ENCODE results near the gene KCNN3. TPM values are rescaled to one million over a fixed set of nuclear protein-coding genes. Genes with fewer than 3 reads are reported as not detected.
A peak's percentile ranks its signal among the peaks of the same experiment; 100 is the strongest.

Gene KCNN3
- total RNA-seq, 1 donor from 2014 or later: 4.3 TPM

DNA sequence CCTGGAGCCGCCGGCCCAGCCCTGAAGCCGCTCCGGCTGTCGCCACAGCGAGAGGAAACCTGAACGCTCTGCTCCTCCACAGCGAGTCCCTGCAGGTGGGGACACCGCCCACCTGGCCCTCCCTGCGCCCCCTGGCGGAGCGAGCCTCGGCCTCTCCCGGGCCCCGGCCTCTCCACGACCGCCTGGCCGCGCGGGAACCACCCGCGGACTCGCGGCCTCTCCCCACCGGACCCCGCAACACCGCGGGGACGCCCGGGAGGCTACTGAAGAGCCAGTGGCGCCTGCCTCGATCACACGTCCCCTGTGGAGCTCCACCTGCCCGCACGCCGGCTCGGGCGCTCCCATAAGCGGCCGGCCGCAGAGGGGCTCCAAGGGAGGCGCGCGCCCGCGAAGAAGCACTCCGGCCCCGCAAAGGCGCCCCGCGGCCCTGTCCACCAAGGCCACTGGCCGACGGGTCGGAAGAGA lies 109.6 kb downstream of the KCNN3 start:
- H3K9me3 Mint-ChIP-seq: no peaks in the 10 kb centered on the region
- Histone ChIP-seq H3K27me3 (peaks cover 44% of the 10 kb centered on the region), H3K9ac (no peak overlapping the region)

DNA sequence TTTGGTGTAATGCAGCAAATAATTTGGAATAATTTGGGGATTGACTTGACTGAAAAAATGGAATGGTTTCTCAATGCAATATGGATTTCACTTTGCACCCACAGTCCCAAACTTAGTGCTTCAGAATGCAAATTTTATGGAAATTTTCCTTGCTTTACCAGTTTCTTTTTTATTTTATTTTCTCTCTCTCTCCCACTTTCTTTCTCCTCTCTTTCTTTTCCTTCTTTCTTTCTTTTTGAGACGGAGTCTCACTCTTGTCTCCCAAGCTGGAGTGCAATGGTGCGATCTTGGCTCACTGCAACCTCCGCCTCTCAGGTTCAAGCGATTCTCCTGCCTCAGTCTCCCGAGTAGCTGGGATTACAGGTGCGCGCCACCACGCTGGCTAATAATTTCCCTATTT lies 110.3 kb downstream of the KCNN3 start:
- Mint-ChIP-seq H3K27ac (no peak overlapping the region), H3K4me1 (no peaks in the 10 kb centered on the region), H3K4me3 (no peak overlapping the region), H3K9me3 (no peaks in the 10 kb centered on the region), H3K36me3 (no peaks in the 10 kb centered on the region), H3K27me3 (ENCODE audit: insufficient read depth, low read depth) (peaks cover 10% of the 10 kb centered on the region)
- Histone ChIP-seq H4K20me1 (ENCODE audit: low read depth) (no peaks in the 10 kb centered on the region), H2AFZ (replicated peaks) (no peak overlapping the region), H3K79me2 (ENCODE audit: low read depth) (no peaks in the 10 kb centered on the region), H3K9ac (no peak overlapping the region), H3K27ac (no peak overlapping the region), H3K4me3 (no peak overlapping the region), H3K4me2 (no peak overlapping the region), H3K9me3 (ENCODE audit: low read depth) (no peaks in the 10 kb centered on the region), H3K36me3 (no peaks in the 10 kb centered on the region), H3F3A (ENCODE audit: low read depth) (no peaks in the 10 kb centered on the region), H3K4me1 (no peaks in the 10 kb centered on the region), H3K27me3 (peaks cover 44% of the 10 kb centered on the region)
- TF ChIP-seq, protein P1, sequence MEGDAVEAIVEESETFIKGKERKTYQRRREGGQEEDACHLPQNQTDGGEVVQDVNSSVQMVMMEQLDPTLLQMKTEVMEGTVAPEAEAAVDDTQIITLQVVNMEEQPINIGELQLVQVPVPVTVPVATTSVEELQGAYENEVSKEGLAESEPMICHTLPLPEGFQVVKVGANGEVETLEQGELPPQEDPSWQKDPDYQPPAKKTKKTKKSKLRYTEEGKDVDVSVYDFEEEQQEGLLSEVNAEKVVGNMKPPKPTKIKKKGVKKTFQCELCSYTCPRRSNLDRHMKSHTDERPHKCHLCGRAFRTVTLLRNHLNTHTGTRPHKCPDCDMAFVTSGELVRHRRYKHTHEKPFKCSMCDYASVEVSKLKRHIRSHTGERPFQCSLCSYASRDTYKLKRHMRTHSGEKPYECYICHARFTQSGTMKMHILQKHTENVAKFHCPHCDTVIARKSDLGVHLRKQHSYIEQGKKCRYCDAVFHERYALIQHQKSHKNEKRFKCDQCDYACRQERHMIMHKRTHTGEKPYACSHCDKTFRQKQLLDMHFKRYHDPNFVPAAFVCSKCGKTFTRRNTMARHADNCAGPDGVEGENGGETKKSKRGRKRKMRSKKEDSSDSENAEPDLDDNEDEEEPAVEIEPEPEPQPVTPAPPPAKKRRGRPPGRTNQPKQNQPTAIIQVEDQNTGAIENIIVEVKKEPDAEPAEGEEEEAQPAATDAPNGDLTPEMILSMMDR (IDR thresholded peaks at IDR 0.05): no peak
- TF ChIP-seq EZH2 (IDR thresholded peaks at IDR 0.05) (no peak), EZH2phosphoT487 (IDR thresholded peaks at IDR 0.05) (no peak)
- no peak for DNase-seq (ENCODE audit: low spot score)

More for the DNA sequence above, 109.6 kb downstream of the KCNN3 start:
- H4K20me1 ChIP-seq (ENCODE audit: low read depth): no peaks in the 10 kb centered on the region
- Mint-ChIP-seq H3K27ac (no peak overlapping the region), H3K4me3 (no peak overlapping the region), H3K4me1 (no peaks in the 10 kb centered on the region), H3K36me3 (no peaks in the 10 kb centered on the region), H3K27me3 (ENCODE audit: insufficient read depth, low read depth) (peaks cover 10% of the 10 kb centered on the region)
- H2AFZ ChIP-seq (replicated peaks): peak overlapping the region; percentile 74
- H3K27ac ChIP-seq: no peak overlapping the region
- peak; percentile 83 for DNase-seq (ENCODE audit: low spot score)
- H3K4me1 ChIP-seq: no peaks in the 10 kb centered on the region
- H3K79me2 ChIP-seq (ENCODE audit: low read depth): no peaks in the 10 kb centered on the region
- no peaks in the 10 kb centered on the region for H3F3A ChIP-seq (ENCODE audit: low read depth)
- H3K4me2 ChIP-seq: peak overlapping the region; percentile 86
- TF ChIP-seq, protein P1 (IDR thresholded peaks at IDR 0.05): peak; percentile 87
- TF ChIP-seq EZH2phosphoT487 (IDR thresholded peaks at IDR 0.05) (peak; percentile 61), EZH2 (IDR thresholded peaks at IDR 0.05) (peak; percentile 68)
- no peaks in the 10 kb centered on the region for H3K36me3 ChIP-seq
- H3K4me3 ChIP-seq: peak overlapping the region; percentile 64
- H3K9me3 ChIP-seq (ENCODE audit: low read depth): no peaks in the 10 kb centered on the region

DNA sequence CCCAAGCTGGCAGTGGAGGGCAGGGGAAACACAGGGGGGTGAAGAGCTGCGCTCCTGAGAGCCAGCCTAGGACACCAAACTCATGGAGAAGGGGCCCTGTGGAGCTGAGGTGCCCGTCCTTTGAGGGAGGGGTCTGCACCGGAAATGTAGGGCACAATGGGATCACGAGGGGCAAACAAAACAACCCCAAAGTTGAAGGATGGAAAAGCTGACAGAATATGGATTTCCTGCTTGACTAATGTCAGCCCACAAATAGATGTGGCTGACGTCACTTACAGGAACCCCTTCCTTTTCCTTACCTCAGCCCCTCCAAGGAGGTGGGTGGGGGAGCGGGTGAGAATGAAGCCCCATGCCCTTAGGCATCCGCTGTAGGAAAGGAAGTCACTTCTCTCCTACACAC lies 110.9 kb downstream of the KCNN3 start:
- no peaks in the 10 kb centered on the region for H3K36me3 Mint-ChIP-seq
- H3K4me2 ChIP-seq: no peak overlapping the region
- H3K36me3 ChIP-seq: no peaks in the 10 kb centered on the region
- no peak overlapping the region for H2AFZ ChIP-seq (replicated peaks)
- no peaks in the 10 kb centered on the region for H3K9me3 Mint-ChIP-seq
- H3K27ac ChIP-seq: no peak overlapping the region
- no peak for DNase-seq (ENCODE audit: low spot score)
- H3K4me1 Mint-ChIP-seq: no peaks in the 10 kb centered on the region
- no peaks in the 10 kb centered on the region for H3F3A ChIP-seq (ENCODE audit: low read depth)
- H3K27me3 ChIP-seq: peaks cover 44% of the 10 kb centered on the region
- H3K4me3 ChIP-seq: no peak overlapping the region
- no peak overlapping the region for H3K9ac ChIP-seq
- no peaks in the 10 kb centered on the region for H3K4me1 ChIP-seq
- H4K20me1 ChIP-seq (ENCODE audit: low read depth): no peaks in the 10 kb centered on the region
- no peak overlapping the region for H3K4me3 Mint-ChIP-seq
- no peaks in the 10 kb centered on the region for H3K79me2 ChIP-seq (ENCODE audit: low read depth)
- no peak overlapping the region for H3K27ac Mint-ChIP-seq
- H3K27me3 Mint-ChIP-seq (ENCODE audit: insufficient read depth, low read depth): peaks cover 10% of the 10 kb centered on the region
- no peak for TF ChIP-seq EZH2phosphoT487 (IDR thresholded peaks at IDR 0.05)
- no peak for TF ChIP-seq EZH2 (IDR thresholded peaks at IDR 0.05)
- TF ChIP-seq, protein P1 (IDR thresholded peaks at IDR 0.05): no peak
- no peaks in the 10 kb centered on the region for H3K9me3 ChIP-seq (ENCODE audit: low read depth)
